Activated effector memory CD4-positive, alpha-beta T cell treated with anti-CD3 and anti-CD28 coated beads, Interleukin-2, amount 50 U/mL, for 16 hours (primary cell): ENCODE data around the gene GMDS.
"Not testable (repeated sequence)": the region's sequence is repeated elsewhere in the genome, so short reads cannot be mapped to it uniquely, and the experiment has no call there.

Experiments used
- DNase-seq: peaks from one replicate; pipeline ENCODE4 v3.0.0-alpha.2; 2020

GMDS gene

GRCh38 chr6:1698527-1698926 lies 546.9 kb downstream of the GMDS start:
- DNase-seq = no peak

GRCh38 chr6:1697688-1698351 lies 547.6 kb downstream of the GMDS start:
- no peak for DNase-seq

DNA sequence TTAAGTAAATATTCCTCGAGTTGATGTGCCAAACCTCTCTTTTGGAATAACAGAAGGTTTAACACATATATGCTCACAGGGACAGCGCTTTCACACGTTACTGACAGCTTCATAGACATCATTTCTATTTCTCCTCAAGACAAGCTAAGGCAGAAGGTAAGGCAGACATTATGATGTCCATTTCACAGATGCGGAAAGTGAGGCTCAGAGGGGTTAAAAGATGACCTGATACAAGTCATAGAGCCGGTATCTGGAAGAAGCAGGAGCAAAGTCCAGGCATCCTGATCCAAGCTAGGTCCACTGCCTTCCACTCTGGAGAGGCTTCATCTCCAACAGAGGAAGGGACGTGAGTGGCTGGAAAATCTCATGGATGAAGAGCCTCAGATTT lies 548.9 kb downstream of the GMDS start:
- DNase-seq = no peak

GRCh38 chr6:1695546-1696462 lies 549.6 kb downstream of the GMDS start:
- DNase-seq = no peak

DNA sequence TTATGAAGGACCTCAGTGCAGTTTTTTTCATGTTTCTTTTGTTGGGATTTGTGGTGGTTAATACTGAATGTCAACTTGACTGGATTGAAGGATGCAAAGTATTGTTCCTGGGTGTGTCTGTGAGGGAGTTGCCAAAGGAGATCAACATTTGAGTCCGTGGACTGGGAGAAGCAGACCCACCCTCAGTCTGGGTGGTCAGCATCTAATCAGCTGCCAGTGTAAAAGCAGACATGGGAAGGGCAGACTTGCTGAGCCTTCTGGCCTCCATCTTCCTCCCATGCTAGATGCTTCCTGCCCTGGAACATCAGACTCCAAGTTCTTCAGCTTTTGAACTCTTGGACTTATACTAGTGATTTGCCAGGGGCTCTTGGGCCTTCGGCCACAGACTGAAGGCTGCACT lies 553.6 kb downstream of the GMDS start:
- not testable (repeated sequence) for DNase-seq

DNA sequence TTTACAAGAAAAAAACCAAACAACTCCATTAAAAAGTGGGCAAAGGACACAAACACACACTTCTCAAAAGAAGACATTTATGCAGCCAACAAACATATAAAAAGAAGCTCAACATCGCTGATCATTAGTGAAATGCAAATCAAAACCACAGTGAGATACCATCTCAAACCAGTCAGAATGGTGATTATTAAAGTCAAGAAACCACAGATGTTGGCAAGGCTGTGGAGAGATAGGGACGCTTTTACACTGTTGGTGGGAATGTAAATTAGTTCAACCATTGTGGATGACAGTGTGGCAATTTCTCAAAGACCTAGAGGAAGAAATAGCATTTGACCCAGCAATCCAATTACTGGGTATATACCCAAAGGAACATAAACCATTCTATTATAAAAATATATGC lies 554.7 kb downstream of the GMDS start:
- not testable (repeated sequence) for DNase-seq

GRCh38 chr6:1689141-1689540 lies 556.3 kb downstream of the GMDS start:
- no peak for DNase-seq

- no peak for DNase-seq
Observed at GRCh38 chr6:1688396-1688795, 557.0 kb downstream of the GMDS start.

GRCh38 chr6:1687402-1687801 lies 558.0 kb downstream of the GMDS start:
- DNase-seq = no peak

GRCh38 chr6:1686117-1687098 lies 559.0 kb downstream of the GMDS start:
- DNase-seq = no peak

- DNase-seq = no peak
Observed at GRCh38 chr6:1679688-1680068, 565.7 kb downstream of the GMDS start.

DNA sequence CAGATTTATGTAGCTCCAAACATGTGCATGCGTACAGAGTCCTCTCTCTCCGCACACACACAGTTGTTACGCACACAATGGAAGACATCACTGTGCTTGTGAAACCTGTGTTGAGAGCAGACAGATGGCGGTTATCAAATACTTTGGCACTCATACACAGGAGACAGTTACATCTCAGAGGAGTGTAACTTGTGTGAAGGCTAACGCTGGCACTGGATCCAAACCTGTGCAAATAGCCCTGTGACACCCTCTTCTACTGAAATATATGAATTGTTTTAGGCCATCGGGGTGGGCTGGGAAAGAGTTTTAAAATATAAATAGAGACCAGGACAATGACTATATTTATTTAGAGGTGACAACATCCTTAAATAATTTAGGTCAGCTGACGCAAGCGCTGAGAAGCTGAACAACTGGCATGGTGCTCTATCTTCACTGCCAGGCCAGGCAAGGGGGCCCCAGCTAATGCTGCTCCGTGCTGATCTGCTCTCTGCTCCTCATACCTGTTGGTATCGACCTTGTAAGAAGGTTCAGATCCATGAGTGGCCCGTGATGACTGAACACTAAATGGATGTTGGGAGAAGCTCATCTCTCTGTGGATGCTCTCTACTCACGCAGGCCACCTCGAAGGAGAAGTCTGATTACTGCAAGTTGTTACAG lies 566.2 kb downstream of the GMDS start:
- DNase-seq = no peak

- no peak for DNase-seq
Observed at GRCh38 chr6:1678201-1678600, 567.2 kb downstream of the GMDS start.

GRCh38 chr6:1672379-1672778 lies 573.0 kb downstream of the GMDS start:
- no peak for DNase-seq

DNA sequence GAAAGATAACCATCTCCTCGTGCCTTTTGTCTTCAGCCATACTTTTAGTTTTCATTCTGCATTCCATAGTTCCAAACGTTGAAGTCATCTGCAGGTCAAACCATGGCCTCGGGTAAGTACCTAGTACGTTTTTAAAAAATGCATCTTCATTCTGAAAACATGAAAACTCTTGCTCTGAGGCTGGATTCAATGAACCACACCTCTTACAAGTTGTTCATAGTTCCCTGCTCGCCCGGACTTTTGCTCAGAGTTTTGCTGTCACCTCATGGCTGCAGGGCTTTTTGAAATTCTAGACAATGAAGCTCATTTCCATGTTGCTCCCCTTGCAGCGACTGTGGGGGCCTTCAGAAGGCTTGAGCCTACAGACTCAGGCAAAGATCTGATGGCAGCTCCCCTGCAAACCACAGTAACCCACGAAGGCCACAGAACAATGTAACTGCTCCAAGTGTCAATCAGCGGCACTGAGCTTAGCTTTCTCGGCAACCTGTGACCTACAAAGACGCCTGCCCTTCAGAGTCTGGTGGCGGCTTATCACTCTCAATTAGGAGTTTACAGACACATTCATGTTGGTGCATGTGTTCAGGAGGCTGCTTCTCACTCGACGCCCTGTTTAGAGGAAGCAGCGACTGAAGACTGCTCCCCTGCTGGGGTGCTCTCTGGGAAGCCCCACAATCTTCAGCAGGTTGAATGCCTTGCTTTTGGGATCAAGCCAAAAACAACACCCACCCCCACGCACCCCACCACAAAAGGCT lies 574.5 kb downstream of the GMDS start:
- DNase-seq = no peak

GRCh38 chr6:1669996-1670395 lies 575.4 kb downstream of the GMDS start:
- no peak for DNase-seq

- not testable (repeated sequence) for DNase-seq
Observed at GRCh38 chr6:1668456-1668855, 576.9 kb downstream of the GMDS start.

- no peak for DNase-seq
Observed at GRCh38 chr6:1667805-1668175, 577.6 kb downstream of the GMDS start.

GRCh38 chr6:1667012-1667804 lies 578.2 kb downstream of the GMDS start:
- no peak for DNase-seq

- no peak for DNase-seq
Observed at GRCh38 chr6:1665214-1665613, 580.2 kb downstream of the GMDS start.

GRCh38 chr6:1664329-1664728 lies 581.1 kb downstream of the GMDS start:
- no peak for DNase-seq
